ENCODE measurements around the gene CPLANE1. TPM values are rescaled to one million over a fixed set of nuclear protein-coding genes. Genes with fewer than 3 reads are reported as not detected.
A peak's percentile ranks its signal among the peaks of the same experiment; 100 is the strongest.
"Not testable (repeated sequence)": the region's sequence is repeated elsewhere in the genome, so short reads cannot be mapped to it uniquely, and the experiment has no call there.

Gene CPLANE1
- total RNA-seq, 1 donor from 2014 or later: 25.8 TPM

DNA sequence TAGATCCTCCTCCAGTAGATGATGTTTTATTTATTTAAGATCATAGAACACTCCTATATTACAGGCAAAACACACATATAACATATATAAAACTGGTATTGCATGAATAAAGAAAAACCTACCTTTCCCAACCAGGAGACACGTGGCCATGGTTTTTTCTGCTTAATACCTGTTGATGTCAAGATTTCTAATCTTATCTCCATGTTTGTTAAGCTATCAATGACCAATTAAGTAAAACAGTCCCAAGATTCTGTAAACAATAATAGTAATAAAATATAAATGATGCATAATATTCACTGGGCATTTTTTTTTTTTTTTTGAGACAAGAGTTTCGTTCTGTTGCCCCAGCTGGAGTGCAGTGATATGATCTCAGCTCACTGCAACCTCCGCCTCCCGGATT lies 1.7 kb downstream of the CPLANE1 start:
- Mint-ChIP-seq H3K4me3 (ENCODE audit: unreplicated experiment) (peak overlapping the region; percentile 73), H3K9me3 (ENCODE audit: low read depth) (no peaks in the 10 kb centered on the region), H3K27me3 (ENCODE audit: low read depth) (no peaks in the 10 kb centered on the region), H3K27ac (ENCODE audit: unreplicated experiment) (peak overlapping the region; percentile 41), H3K4me1 (ENCODE audit: low read depth) (peaks cover 54% of the 10 kb centered on the region), H3K36me3 (ENCODE audit: low read depth) (peaks cover 3% of the 10 kb centered on the region)
- DNase-seq (ENCODE audit: low spot score): no peak
- TF ChIP-seq, protein P1, sequence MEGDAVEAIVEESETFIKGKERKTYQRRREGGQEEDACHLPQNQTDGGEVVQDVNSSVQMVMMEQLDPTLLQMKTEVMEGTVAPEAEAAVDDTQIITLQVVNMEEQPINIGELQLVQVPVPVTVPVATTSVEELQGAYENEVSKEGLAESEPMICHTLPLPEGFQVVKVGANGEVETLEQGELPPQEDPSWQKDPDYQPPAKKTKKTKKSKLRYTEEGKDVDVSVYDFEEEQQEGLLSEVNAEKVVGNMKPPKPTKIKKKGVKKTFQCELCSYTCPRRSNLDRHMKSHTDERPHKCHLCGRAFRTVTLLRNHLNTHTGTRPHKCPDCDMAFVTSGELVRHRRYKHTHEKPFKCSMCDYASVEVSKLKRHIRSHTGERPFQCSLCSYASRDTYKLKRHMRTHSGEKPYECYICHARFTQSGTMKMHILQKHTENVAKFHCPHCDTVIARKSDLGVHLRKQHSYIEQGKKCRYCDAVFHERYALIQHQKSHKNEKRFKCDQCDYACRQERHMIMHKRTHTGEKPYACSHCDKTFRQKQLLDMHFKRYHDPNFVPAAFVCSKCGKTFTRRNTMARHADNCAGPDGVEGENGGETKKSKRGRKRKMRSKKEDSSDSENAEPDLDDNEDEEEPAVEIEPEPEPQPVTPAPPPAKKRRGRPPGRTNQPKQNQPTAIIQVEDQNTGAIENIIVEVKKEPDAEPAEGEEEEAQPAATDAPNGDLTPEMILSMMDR (IDR thresholded peaks at IDR 0.05): no peak

DNA sequence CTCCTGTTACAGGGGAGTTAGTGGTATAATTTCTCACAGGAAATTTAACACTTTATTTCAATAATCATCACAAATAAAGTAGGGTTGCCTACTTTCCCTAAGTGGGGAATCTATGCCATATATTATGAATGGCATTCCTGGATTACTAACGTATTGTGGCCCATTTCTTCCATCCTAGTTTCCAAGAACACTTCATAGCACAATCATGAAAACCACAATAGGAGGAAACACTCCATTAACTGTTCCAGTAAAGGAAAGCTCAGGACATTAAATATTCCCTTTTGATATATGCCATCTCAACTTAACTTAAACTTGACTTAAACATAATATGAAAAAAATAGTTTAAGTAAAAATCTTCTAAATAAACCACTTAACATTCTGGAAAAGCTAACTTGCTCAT lies 2.1 kb downstream of the CPLANE1 start:
- DNase-seq (ENCODE audit: low spot score): no peak
- TF ChIP-seq, protein P1 (IDR thresholded peaks at IDR 0.05): no peak
- Mint-ChIP-seq H3K27ac (ENCODE audit: unreplicated experiment) (no peak overlapping the region), H3K36me3 (ENCODE audit: low read depth) (peaks cover 3% of the 10 kb centered on the region), H3K4me1 (ENCODE audit: low read depth) (peaks cover 53% of the 10 kb centered on the region), H3K27me3 (ENCODE audit: low read depth) (no peaks in the 10 kb centered on the region), H3K9me3 (ENCODE audit: low read depth) (no peaks in the 10 kb centered on the region), H3K4me3 (ENCODE audit: unreplicated experiment) (peak overlapping the region; percentile 12)

DNA sequence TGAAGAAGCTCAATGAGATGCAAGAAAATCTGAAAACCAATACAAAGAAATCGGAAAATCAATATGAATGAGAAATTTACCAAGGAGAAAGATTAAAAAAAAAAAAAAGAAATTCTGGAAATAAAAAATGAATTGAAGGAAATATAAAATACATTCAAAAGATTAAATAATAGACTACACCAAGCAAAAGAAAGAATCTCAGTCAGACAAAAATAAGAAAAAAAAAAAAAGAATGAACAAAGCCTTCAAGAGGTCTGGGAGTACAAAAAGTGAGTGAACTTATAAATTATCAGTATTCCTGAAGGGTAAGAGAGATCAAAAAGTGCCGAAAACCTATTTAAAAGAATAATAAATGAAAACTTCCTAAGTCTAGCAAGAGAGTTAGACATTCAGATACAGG lies 14.9 kb downstream of the CPLANE1 start:
- Mint-ChIP-seq H3K27ac (ENCODE audit: unreplicated experiment) (no peak overlapping the region), H3K27me3 (ENCODE audit: low read depth) (no peaks in the 10 kb centered on the region), H3K4me3 (ENCODE audit: unreplicated experiment) (no peak overlapping the region), H3K4me1 (ENCODE audit: low read depth) (no peaks in the 10 kb centered on the region), H3K36me3 (ENCODE audit: low read depth) (peaks cover 36% of the 10 kb centered on the region), H3K9me3 (ENCODE audit: low read depth) (peaks cover 8% of the 10 kb centered on the region)
- DNase-seq (ENCODE audit: low spot score): no peak
- TF ChIP-seq, protein P1 (IDR thresholded peaks at IDR 0.05): no peak

DNA sequence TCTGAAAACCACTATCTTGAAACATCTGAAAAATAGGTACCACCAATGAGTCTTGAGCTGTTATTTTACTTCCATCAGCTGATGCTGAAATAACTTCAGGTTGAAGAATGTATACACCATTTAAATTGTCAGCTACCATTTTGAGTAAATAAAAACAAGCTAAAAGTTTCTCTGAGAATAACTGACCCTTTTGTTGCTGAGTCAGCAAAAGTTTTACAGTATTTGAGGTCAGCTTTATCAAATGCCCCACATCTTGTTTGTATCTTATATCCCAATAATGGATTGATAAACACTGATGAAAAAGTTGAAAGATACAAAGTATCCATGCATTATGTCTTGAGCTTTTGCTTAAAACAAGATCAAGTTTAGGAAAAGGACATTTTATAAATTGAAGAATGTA lies 22.8 kb downstream of the CPLANE1 start:
- no peak for DNase-seq (ENCODE audit: low spot score)
- H3K36me3 Mint-ChIP-seq (ENCODE audit: low read depth): peaks cover 27% of the 10 kb centered on the region
- H3K4me3 Mint-ChIP-seq (ENCODE audit: unreplicated experiment): no peak overlapping the region
- no peaks in the 10 kb centered on the region for H3K27me3 Mint-ChIP-seq (ENCODE audit: low read depth)
- no peak overlapping the region for H3K27ac Mint-ChIP-seq (ENCODE audit: unreplicated experiment)
- H3K9me3 Mint-ChIP-seq (ENCODE audit: low read depth): no peaks in the 10 kb centered on the region
- H3K4me1 Mint-ChIP-seq (ENCODE audit: low read depth): no peaks in the 10 kb centered on the region
- TF ChIP-seq, protein P1 (IDR thresholded peaks at IDR 0.05): no peak

DNA sequence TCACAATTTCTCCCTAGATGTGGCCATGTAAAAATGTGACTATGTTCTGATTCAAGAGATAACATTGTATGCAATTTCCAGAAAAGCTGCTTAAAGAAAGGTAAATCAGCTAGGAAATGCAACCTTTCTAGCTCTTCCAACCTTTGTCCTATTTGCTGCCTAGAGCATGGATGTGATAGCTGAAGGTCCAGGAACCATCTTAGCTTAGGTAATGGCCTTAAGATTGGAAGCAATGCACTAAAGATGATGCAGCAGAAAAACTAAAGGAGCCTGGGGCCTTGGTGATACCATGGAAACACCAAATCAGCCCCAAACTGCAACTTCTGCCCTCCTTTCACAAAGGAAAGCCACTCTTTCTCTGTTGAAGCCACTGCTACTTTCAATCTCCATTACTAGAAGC lies 27.0 kb downstream of the CPLANE1 start:
- H3K36me3 Mint-ChIP-seq (ENCODE audit: low read depth): peaks cover 24% of the 10 kb centered on the region
- TF ChIP-seq, protein P1 (IDR thresholded peaks at IDR 0.05): no peak
- no peak for DNase-seq (ENCODE audit: low spot score)
- H3K27ac Mint-ChIP-seq (ENCODE audit: unreplicated experiment): no peak overlapping the region
- H3K9me3 Mint-ChIP-seq (ENCODE audit: low read depth): no peaks in the 10 kb centered on the region
- H3K4me3 Mint-ChIP-seq (ENCODE audit: unreplicated experiment): no peak overlapping the region
- H3K4me1 Mint-ChIP-seq (ENCODE audit: low read depth): no peaks in the 10 kb centered on the region
- no peaks in the 10 kb centered on the region for H3K27me3 Mint-ChIP-seq (ENCODE audit: low read depth)

DNA sequence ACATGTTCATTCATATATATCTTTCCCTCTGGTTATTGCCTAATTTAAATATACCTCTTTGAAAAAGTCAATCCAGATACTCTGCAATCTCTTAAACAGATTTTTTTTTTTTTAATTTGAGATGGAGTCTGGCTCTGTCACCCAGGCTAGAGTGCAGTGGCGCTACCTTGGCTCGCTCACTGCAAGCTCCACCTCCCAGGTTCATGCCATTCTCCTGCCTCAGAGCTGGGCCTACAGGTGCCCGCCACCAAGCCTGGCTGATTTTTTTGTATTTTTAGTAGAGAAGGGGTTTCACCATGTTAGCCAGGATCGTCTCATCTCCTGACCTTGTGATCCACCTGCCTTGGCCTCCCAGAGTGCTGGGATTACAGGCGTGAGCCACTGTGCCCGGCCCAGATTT lies 28.8 kb downstream of the CPLANE1 start:
- H3K36me3 Mint-ChIP-seq (ENCODE audit: low read depth): peaks cover 22% of the 10 kb centered on the region
- not testable (repeated sequence) for H3K4me3 Mint-ChIP-seq (ENCODE audit: unreplicated experiment); DNase-seq (ENCODE audit: low spot score); H3K27ac Mint-ChIP-seq (ENCODE audit: unreplicated experiment); H3K9me3 Mint-ChIP-seq (ENCODE audit: low read depth); H3K4me1 Mint-ChIP-seq (ENCODE audit: low read depth); H3K27me3 Mint-ChIP-seq (ENCODE audit: low read depth)

DNA sequence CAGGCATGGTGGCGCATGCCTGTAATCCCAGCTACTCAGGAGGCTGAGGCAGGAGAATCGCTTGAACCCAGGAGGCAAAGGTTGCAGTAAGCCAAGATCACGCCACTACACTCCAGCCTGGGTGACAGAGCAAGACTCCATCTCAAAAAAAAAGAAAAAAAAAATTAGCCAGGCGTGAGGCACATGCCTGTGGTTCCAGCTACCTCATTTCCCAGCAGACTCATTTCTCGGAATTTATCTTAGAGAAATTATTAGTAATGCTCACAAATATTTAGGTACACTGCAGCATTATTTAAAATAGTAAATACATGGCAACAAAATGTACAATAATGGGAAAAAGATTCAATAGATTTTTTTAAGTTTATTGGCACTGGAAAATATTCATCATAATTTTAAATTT lies 29.8 kb downstream of the CPLANE1 start:
- H3K4me1 Mint-ChIP-seq (ENCODE audit: low read depth); H3K9me3 Mint-ChIP-seq (ENCODE audit: low read depth): not testable (repeated sequence)

More for the DNA sequence above, 29.8 kb downstream of the CPLANE1 start:
- H3K27me3 Mint-ChIP-seq (ENCODE audit: low read depth); H3K4me3 Mint-ChIP-seq (ENCODE audit: unreplicated experiment); DNase-seq (ENCODE audit: low spot score): not testable (repeated sequence)
- Mint-ChIP-seq H3K27ac (ENCODE audit: unreplicated experiment) (peak overlapping the region; percentile 12), H3K36me3 (ENCODE audit: low read depth) (peaks cover 21% of the 10 kb centered on the region)

Measured in chondrocyte (in vitro differentiated cells).